Mucosa of descending colon (tissue), 3 donors: ENCODE measurements around the gene HCFC1R1. TPM values are rescaled to one million over a fixed set of nuclear protein-coding genes. Genes with fewer than 3 reads are reported as not detected.

Source experiments
- ATAC-seq: fragments of 200-7000 bp; cut with Tn5 transposase; one replicate; pipeline ENCODE4 v1.9.1; 2020; ENCODE audit warnings: mild to moderate bottlenecking, moderate library complexity
- DNase-seq, 3 donors: peaks; one replicate each; pipeline ENCODE4 v3.0.0-alpha.2; 2020
- H3K36me3 ChIP-seq: fragments of 200-600 bp; one replicate; pipeline ENCODE4 v1.8.0; 2021; ENCODE audit warnings: low read depth, mild to moderate bottlenecking
- H3K4me1 ChIP-seq: fragments of 200-600 bp; one replicate; pipeline ENCODE4 v1.8.0; 2021; ENCODE audit warnings: low read depth, mild to moderate bottlenecking
- H3K4me3 ChIP-seq: fragments of 200-600 bp; one replicate; pipeline ENCODE4 v1.8.0; 2021; ENCODE audit warnings: mild to moderate bottlenecking
- H3K9me3 ChIP-seq: fragments of 200-600 bp; one replicate; pipeline ENCODE4 v1.8.0; 2021; ENCODE audit warnings: mild to moderate bottlenecking
- intact Hi-C, 2 donors: fragments of 100-400 bp; cut with DNase I in 1 of 2; cut with micrococcal nuclease in 1 of 2; formaldehyde crosslinking; loops; one replicate each; pipeline versions ENCODE4 v1.11.0 to v1.11.1; 2022; cut with DNase I, micrococcal nuclease
- total RNA-seq, 3 donors: library from RNA; stranded (reverse); fragmentation: NEBNext Ultra II Directional in 2 of 3; extraction: Animal tissue kit (Norgen Biotek cat#: 25700) in 2 of 3; gene quantifications; one replicate each; pipeline versions ENCODE4 v1.2.1 to v1.2.4, GENCODE V29; 2021 to 2023
- TF ChIP-seq, protein P1 (sequence below): fragments of 200-600 bp; IDR thresholded peaks from one replicate; pipeline ENCODE4 v1.8.0; 2022; ENCODE audit warnings: antibody characterized with exemption, mild to moderate bottlenecking
- donor health status: DM: no; HTN: no; CAD: no; lungs with moderate emphysema.
- donor health status: DM: no; HTN: no; CAD: no.
- donor health status: DM: no; HTN: yes; CAD: no.

HCFC1R1 gene
- total RNA-seq, 3 donors from 2014 or later: 19.7 to 33.3 (median 26.5) TPM

DNA sequence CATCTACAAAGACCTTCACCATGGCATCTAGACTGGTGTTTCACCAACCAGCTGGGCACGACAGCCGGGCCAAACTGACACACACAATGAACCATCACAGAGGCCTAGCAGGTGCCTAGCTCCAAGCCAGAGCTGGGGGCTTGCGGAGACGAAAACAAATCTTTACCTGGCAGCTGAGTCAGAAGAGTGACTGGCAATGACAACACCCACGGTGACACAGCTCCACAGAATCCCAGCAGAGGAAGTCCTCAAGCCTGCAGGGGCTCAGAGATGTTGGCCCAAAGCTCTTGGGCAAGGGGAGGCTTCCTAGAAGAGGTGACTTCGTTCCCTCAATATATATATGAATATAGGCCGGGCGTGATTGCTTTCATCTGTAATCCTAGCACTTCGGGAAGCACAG, 27.8 kb upstream of the HCFC1R1 start:
- ATAC-seq (no peak), DNase-seq (no peak)
- H3K36me3 ChIP-seq: no peaks in the 10 kb centered on the region
- TF ChIP-seq, protein P1, sequence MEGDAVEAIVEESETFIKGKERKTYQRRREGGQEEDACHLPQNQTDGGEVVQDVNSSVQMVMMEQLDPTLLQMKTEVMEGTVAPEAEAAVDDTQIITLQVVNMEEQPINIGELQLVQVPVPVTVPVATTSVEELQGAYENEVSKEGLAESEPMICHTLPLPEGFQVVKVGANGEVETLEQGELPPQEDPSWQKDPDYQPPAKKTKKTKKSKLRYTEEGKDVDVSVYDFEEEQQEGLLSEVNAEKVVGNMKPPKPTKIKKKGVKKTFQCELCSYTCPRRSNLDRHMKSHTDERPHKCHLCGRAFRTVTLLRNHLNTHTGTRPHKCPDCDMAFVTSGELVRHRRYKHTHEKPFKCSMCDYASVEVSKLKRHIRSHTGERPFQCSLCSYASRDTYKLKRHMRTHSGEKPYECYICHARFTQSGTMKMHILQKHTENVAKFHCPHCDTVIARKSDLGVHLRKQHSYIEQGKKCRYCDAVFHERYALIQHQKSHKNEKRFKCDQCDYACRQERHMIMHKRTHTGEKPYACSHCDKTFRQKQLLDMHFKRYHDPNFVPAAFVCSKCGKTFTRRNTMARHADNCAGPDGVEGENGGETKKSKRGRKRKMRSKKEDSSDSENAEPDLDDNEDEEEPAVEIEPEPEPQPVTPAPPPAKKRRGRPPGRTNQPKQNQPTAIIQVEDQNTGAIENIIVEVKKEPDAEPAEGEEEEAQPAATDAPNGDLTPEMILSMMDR: no peak
- intact Hi-C loops: no loop called here
- H3K4me1 ChIP-seq: peaks cover 5% of the 10 kb centered on the region
- H3K9me3 ChIP-seq: no peaks in the 10 kb centered on the region
- H3K4me3 ChIP-seq: no peak overlapping the region

DNA sequence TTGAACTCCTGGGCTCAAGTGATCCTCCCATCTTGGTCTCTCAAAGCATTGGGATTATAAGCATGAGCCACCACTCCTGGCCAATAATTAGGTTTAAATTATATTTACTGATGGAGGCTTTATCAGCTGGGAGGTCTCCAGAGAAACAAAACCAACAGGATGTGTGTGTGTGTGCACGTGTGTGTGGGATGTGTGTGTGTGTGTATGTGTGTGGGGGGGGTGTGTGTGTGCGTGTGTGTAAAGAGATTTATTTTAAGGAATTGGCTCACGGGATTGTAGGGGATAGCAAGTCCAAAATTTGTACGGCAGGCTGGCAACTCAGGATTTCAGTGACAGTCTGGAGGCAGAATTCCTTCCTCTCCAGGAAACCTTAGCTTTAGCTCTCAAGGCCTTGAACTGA, 27.3 kb upstream of the HCFC1R1 start:
- TF ChIP-seq, protein P1: no peak
- intact Hi-C loops: no loop called here
- no peak for ATAC-seq
- H3K36me3 ChIP-seq: no peaks in the 10 kb centered on the region
- DNase-seq: no peak
- H3K9me3 ChIP-seq: no peaks in the 10 kb centered on the region
- H3K4me3 ChIP-seq: no peak overlapping the region
- peaks cover 10% of the 10 kb centered on the region for H3K4me1 ChIP-seq

DNA sequence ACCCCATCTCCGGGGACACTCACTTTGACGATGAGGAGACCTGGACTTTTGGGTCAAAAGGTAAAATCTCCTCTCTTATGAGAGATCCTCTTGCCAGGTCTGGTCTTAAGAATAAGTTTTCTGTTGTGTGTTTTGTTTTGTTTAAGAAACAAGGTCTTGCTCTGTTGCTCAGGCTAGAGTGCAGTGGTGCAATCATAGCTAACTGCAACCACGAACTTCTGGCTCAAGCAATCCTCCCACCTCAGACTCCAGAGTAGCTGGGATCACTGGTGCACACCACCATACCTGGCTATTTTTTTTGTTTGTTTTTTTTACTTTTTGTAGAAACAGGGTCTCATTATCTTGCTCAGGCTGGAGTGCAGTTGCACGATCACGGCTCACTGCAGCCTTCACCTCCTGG, 26.7 kb upstream of the HCFC1R1 start:
- no peaks in the 10 kb centered on the region for H3K36me3 ChIP-seq
- intact Hi-C loops: no loop called here
- ATAC-seq (no peak), DNase-seq (no peak)
- no peak overlapping the region for H3K4me3 ChIP-seq
- no peaks in the 10 kb centered on the region for H3K9me3 ChIP-seq
- H3K4me1 ChIP-seq: peaks cover 15% of the 10 kb centered on the region
- TF ChIP-seq, protein P1: no peak

DNA sequence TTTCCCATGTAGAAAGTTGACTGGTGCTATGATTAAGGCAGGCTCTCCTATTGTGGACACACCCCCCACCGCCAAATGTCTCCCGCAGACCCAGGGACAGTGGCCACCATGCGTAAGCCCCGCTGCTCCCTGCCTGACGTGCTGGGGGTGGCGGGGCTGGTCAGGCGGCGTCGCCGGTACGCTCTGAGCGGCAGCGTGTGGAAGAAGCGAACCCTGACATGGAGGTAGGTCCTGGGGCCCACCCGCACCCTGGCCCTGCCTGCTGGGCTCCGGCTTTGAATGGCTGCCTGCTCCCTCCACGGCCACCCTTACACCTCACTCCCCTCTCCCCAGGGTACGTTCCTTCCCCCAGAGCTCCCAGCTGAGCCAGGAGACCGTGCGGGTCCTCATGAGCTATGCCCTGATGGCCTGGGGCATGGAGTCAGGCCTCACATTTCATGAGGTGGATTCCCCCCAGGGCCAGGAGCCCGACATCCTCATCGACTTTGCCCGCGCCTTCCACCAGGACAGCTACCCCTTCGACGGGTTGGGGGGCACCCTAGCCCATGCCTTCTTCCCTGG, 26.3 kb upstream of the HCFC1R1 start:
- intact Hi-C loops: no loop called here
- ATAC-seq: no peak
- peaks cover 19% of the 10 kb centered on the region for H3K4me1 ChIP-seq
- no peaks in the 10 kb centered on the region for H3K9me3 ChIP-seq
- no peaks in the 10 kb centered on the region for H3K36me3 ChIP-seq
- no peak overlapping the region for H3K4me3 ChIP-seq
- DNase-seq: no peak
- TF ChIP-seq, protein P1: no peak

DNA sequence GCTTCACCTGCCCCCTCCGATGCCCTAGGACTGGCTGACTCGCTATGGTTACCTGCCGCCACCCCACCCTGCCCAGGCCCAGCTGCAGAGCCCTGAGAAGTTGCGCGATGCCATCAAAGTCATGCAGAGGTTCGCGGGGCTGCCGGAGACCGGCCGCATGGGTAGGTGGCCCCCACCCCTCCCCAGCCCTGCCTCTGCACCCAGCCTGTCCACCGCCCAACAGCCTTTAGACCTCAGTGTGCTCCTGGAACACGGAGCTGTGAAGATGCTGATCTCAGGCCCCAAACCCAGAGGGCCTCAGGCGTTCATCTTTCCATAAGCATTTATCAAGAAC, 23.6 kb upstream of the HCFC1R1 start:
- no peaks in the 10 kb centered on the region for H3K9me3 ChIP-seq
- ATAC-seq: no peak
- H3K36me3 ChIP-seq: no peaks in the 10 kb centered on the region
- H3K4me3 ChIP-seq: no peak overlapping the region
- TF ChIP-seq, protein P1: no peak
- intact Hi-C loops: no loop called here
- peaks cover 19% of the 10 kb centered on the region for H3K4me1 ChIP-seq
- no peak for DNase-seq
